Mucosa of descending colon (tissue), 3 donors: ENCODE results near the gene PDE8A. TPM values are rescaled to one million over a fixed set of nuclear protein-coding genes. Genes with fewer than 3 reads are reported as not detected.

Experiments
- ATAC-seq: fragments of 200-7000 bp; cut with Tn5 transposase; one replicate; pipeline ENCODE4 v1.9.1; 2020; ENCODE audit warnings: mild to moderate bottlenecking, moderate library complexity
- DNase-seq, 3 donors: peaks; one replicate each; pipeline ENCODE4 v3.0.0-alpha.2; 2020
- H3K36me3 ChIP-seq: fragments of 200-600 bp; one replicate; pipeline ENCODE4 v1.8.0; 2021; ENCODE audit warnings: low read depth, mild to moderate bottlenecking
- H3K4me1 ChIP-seq: fragments of 200-600 bp; one replicate; pipeline ENCODE4 v1.8.0; 2021; ENCODE audit warnings: low read depth, mild to moderate bottlenecking
- H3K4me3 ChIP-seq: fragments of 200-600 bp; one replicate; pipeline ENCODE4 v1.8.0; 2021; ENCODE audit warnings: mild to moderate bottlenecking
- H3K9me3 ChIP-seq: fragments of 200-600 bp; one replicate; pipeline ENCODE4 v1.8.0; 2021; ENCODE audit warnings: mild to moderate bottlenecking
- CTCF ChIP-seq: fragments of 200-600 bp; IDR thresholded peaks from one replicate; pipeline ENCODE4 v1.8.0; 2022; ENCODE audit warnings: antibody characterized with exemption, mild to moderate bottlenecking
- intact Hi-C, 2 donors: fragments of 100-400 bp; cut with DNase I in 1 of 2; cut with micrococcal nuclease in 1 of 2; formaldehyde crosslinking; loops; one replicate each; pipeline versions ENCODE4 v1.11.0 to v1.11.1; 2022; cut with DNase I, micrococcal nuclease
- total RNA-seq, 3 donors: library from RNA; stranded (reverse); fragmentation: NEBNext Ultra II Directional in 2 of 3; extraction: Animal tissue kit (Norgen Biotek cat#: 25700) in 2 of 3; gene quantifications; one replicate each; pipeline versions ENCODE4 v1.2.1 to v1.2.4, GENCODE V29; 2021 to 2023
- donor health status: DM: no; HTN: no; CAD: no; lungs with moderate emphysema.
- donor health status: DM: no; HTN: no; CAD: no.
- donor health status: DM: no; HTN: yes; CAD: no.

Gene PDE8A
- total RNA-seq, 3 donors from 2014 or later = 79.7 to 117 (median 98.3) TPM

- H3K36me3 ChIP-seq = no peaks in the 10 kb centered on the region
- intact Hi-C loops = no loop called here
- ATAC-seq (no peak), DNase-seq (no peak)
- H3K4me3 ChIP-seq = no peak overlapping the region
- no peaks in the 10 kb centered on the region for H3K4me1 ChIP-seq
- TF ChIP-seq CTCF = no peak
- H3K9me3 ChIP-seq = no peaks in the 10 kb centered on the region
Observed at GRCh38 chr15:85129881-85130280, 148.2 kb downstream of the PDE8A start.

- no peak for TF ChIP-seq CTCF
- intact Hi-C loops = no loop called here
- H3K4me1 ChIP-seq = no peaks in the 10 kb centered on the region
- no peak for ATAC-seq
- no peaks in the 10 kb centered on the region for H3K9me3 ChIP-seq
- H3K36me3 ChIP-seq = no peaks in the 10 kb centered on the region
- no peak overlapping the region for H3K4me3 ChIP-seq
- no peak for DNase-seq
Observed at GRCh38 chr15:85131915-85132314, 150.3 kb downstream of the PDE8A start.

GRCh38 chr15:85133709-85134108 is 152.1 kb downstream of the PDE8A start:
- ATAC-seq (no peak), DNase-seq (no peak)
- intact Hi-C loops = no loop called here
- Histone ChIP-seq H3K9me3 (no peaks in the 10 kb centered on the region), H3K4me1 (no peaks in the 10 kb centered on the region), H3K36me3 (peaks cover 13% of the 10 kb centered on the region), H3K4me3 (no peak overlapping the region)
- no peak for TF ChIP-seq CTCF

- intact Hi-C loops = no loop called here
Observed at GRCh38 chr15:85137489-85138168, 156.0 kb downstream of the PDE8A start.

GRCh38 chr15:85139391-85139790 is 157.7 kb downstream of the PDE8A start:
- Histone ChIP-seq H3K36me3 (peaks cover 14% of the 10 kb centered on the region), H3K4me3 (no peak overlapping the region), H3K9me3 (no peaks in the 10 kb centered on the region), H3K4me1 (no peaks in the 10 kb centered on the region)
- DNase-seq (no peak), ATAC-seq (no peak)
- no peak for TF ChIP-seq CTCF
- intact Hi-C loops = no loop called here

More at GRCh38 chr15:85137489-85138168, 156.0 kb downstream of the PDE8A start:
- no peak for TF ChIP-seq CTCF
- ATAC-seq (no peak), DNase-seq (no peak)
- H3K4me1 ChIP-seq = no peaks in the 10 kb centered on the region
- no peaks in the 10 kb centered on the region for H3K9me3 ChIP-seq
- H3K36me3 ChIP-seq = peaks cover 14% of the 10 kb centered on the region
- no peak overlapping the region for H3K4me3 ChIP-seq
